ENCODE data around the gene LBH. TPM values are rescaled to one million over a fixed set of nuclear protein-coding genes. Genes with fewer than 3 reads are reported as not detected.
"Not testable (repeated sequence)": the region's sequence is repeated elsewhere in the genome, so short reads cannot be mapped to it uniquely, and the experiment has no call there.

Gene LBH
- total RNA-seq, 1 experiment from 2014 or later: 128 TPM

- DNase-seq (ENCODE audit: low read depth): no peak
Observed at GRCh38 chr2:30257266-30258214, 26.2 kb downstream of the LBH start.

GRCh38 chr2:30259071-30259470 lies 27.7 kb downstream of the LBH start:
- DNase-seq (ENCODE audit: low read depth): no peak

GRCh38 chr2:30259827-30260679 lies 28.7 kb downstream of the LBH start:
- DNase-seq (ENCODE audit: low read depth): no peak

- DNase-seq (ENCODE audit: low read depth): no peak
Observed at GRCh38 chr2:30260941-30261340, 29.6 kb downstream of the LBH start.

GRCh38 chr2:30261695-30262211 lies 30.4 kb downstream of the LBH start:
- DNase-seq (ENCODE audit: low read depth): no peak

GRCh38 chr2:30262716-30263309 lies 31.5 kb downstream of the LBH start:
- no peak for DNase-seq (ENCODE audit: low read depth)

GRCh38 chr2:30264274-30264673 lies 32.9 kb downstream of the LBH start:
- no peak for DNase-seq (ENCODE audit: low read depth)

GRCh38 chr2:30265052-30266015 lies 34.0 kb downstream of the LBH start:
- no peak for DNase-seq (ENCODE audit: low read depth)

GRCh38 chr2:30266051-30266621 lies 34.8 kb downstream of the LBH start:
- DNase-seq (ENCODE audit: low read depth): peak; percentile 18

- no peak for DNase-seq (ENCODE audit: low read depth)
Observed at GRCh38 chr2:30266705-30267104, 35.4 kb downstream of the LBH start.

GRCh38 chr2:30267161-30267975 lies 36.0 kb downstream of the LBH start:
- DNase-seq (ENCODE audit: low read depth): no peak

GRCh38 chr2:30268296-30268871 lies 37.0 kb downstream of the LBH start:
- DNase-seq (ENCODE audit: low read depth): no peak

- DNase-seq (ENCODE audit: low read depth): not testable (repeated sequence)
Observed at GRCh38 chr2:30269114-30269770, 37.9 kb downstream of the LBH start.

- DNase-seq (ENCODE audit: low read depth): no peak
Observed at GRCh38 chr2:30269771-30270145, 38.4 kb downstream of the LBH start.

- no peak for DNase-seq (ENCODE audit: low read depth)
Observed at GRCh38 chr2:30270166-30270565, 38.8 kb downstream of the LBH start.

- DNase-seq (ENCODE audit: low read depth): no peak
Observed at GRCh38 chr2:30271301-30271700, 40.0 kb downstream of the LBH start.

GRCh38 chr2:30272286-30272685 lies 41.0 kb downstream of the LBH start:
- DNase-seq (ENCODE audit: low read depth): no peak

GRCh38 chr2:30272761-30273573 lies 41.6 kb downstream of the LBH start:
- peak; percentile 86 for DNase-seq (ENCODE audit: low read depth)
